Measurements from ENCODE around the gene C4orf50.

Gene C4orf50

GRCh38 chr4:5969777-5970176 lies 48.5 kb downstream of the C4orf50 start:
- H3K36me3 Mint-ChIP-seq (ENCODE audit: low read depth): no peaks in the 10 kb centered on the region
- no peaks in the 10 kb centered on the region for H3K4me1 Mint-ChIP-seq (ENCODE audit: low read depth)
- no peaks in the 10 kb centered on the region for H3K9me3 Mint-ChIP-seq
- H3K4me3 Mint-ChIP-seq: no peak overlapping the region
- no peaks in the 10 kb centered on the region for H3K27me3 Mint-ChIP-seq (ENCODE audit: low read depth)
- H3K27ac Mint-ChIP-seq: no peak overlapping the region
- no peak for DNase-seq (ENCODE audit: low spot score)

DNA sequence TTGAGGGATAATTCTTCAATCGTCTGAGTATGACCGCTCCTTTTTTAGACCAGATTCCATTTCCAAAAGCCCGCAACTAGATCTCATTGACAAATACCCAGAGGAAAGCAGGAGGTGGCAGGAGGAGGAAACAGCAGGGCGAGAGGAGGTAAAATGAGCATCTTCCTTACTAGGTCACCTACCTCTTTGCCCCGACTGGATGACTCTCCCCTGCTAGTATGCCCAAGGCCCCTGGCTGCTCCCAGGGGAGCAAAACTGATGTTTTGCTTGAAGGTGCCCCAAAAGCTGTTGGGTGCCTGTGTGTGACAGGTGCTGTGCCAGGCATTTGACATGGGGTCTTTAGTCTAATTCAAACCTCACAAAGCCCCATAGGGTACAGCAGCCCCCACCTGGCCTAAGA lies 48.9 kb downstream of the C4orf50 start:
- H3K4me3 Mint-ChIP-seq: no peak overlapping the region
- no peak for DNase-seq (ENCODE audit: low spot score)
- H3K4me1 Mint-ChIP-seq (ENCODE audit: low read depth): no peaks in the 10 kb centered on the region
- no peaks in the 10 kb centered on the region for H3K36me3 Mint-ChIP-seq (ENCODE audit: low read depth)
- no peak overlapping the region for H3K27ac Mint-ChIP-seq
- H3K27me3 Mint-ChIP-seq (ENCODE audit: low read depth): no peaks in the 10 kb centered on the region
- H3K9me3 Mint-ChIP-seq: no peaks in the 10 kb centered on the region

DNA sequence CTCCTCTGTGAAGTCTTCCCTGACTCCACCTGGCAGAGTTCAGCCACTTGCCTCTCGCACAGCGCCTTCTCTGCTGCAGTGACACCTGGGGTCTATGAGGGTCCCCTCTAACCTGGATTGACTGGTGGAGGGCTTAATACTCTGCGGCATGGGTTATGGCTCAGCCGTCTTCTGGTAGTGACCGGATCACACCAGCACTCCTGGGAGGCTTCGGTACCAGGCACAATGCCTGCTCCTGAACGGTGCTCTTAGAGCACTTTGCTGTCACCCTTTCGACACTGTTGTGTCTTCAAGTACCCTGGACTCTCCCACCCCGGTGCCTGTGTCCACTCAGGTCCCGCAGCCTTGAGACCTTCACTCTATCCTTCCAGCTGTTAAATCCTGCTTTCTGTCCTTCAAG lies 50.0 kb downstream of the C4orf50 start:
- no peaks in the 10 kb centered on the region for H3K36me3 Mint-ChIP-seq (ENCODE audit: low read depth)
- no peaks in the 10 kb centered on the region for H3K4me1 Mint-ChIP-seq (ENCODE audit: low read depth)
- H3K27ac Mint-ChIP-seq: no peak overlapping the region
- H3K9me3 Mint-ChIP-seq: no peaks in the 10 kb centered on the region
- DNase-seq (ENCODE audit: low spot score): no peak
- H3K27me3 Mint-ChIP-seq (ENCODE audit: low read depth): no peaks in the 10 kb centered on the region
- H3K4me3 Mint-ChIP-seq: no peak overlapping the region

DNA sequence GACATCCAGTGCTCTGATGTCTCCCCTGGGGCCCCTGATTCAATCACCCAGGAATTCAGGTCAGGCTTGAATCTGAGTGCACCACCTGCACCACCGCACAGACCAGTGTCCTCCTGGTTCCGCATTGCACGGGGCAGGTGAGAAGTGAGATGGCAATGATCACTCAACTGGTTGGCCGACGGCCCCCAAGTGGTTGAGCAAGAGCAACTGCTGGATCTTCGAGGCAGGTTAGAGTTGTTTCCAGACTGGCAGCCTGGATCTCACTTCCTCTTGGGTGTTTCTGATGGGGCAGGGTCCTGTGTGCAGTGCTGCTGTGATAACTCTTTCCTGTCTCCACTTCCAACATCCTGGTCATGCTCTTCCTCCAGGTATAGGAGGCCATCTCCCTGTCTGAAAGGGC lies 50.4 kb downstream of the C4orf50 start:
- no peak overlapping the region for H3K4me3 Mint-ChIP-seq
- H3K4me1 Mint-ChIP-seq (ENCODE audit: low read depth): no peaks in the 10 kb centered on the region
- no peaks in the 10 kb centered on the region for H3K36me3 Mint-ChIP-seq (ENCODE audit: low read depth)
- H3K27me3 Mint-ChIP-seq (ENCODE audit: low read depth): no peaks in the 10 kb centered on the region
- H3K27ac Mint-ChIP-seq: no peak overlapping the region
- no peaks in the 10 kb centered on the region for H3K9me3 Mint-ChIP-seq
- no peak for DNase-seq (ENCODE audit: low spot score)

- Mint-ChIP-seq H3K4me3 (no peak overlapping the region), H3K9me3 (no peaks in the 10 kb centered on the region), H3K27me3 (ENCODE audit: low read depth) (peaks cover 3% of the 10 kb centered on the region), H3K27ac (no peak overlapping the region), H3K4me1 (ENCODE audit: low read depth) (no peaks in the 10 kb centered on the region), H3K36me3 (ENCODE audit: low read depth) (no peaks in the 10 kb centered on the region)
- DNase-seq (ENCODE audit: low spot score): no peak
Observed at GRCh38 chr4:5965225-5965624, 53.0 kb downstream of the C4orf50 start.

GRCh38 chr4:5964030-5964429 lies 54.2 kb downstream of the C4orf50 start:
- Mint-ChIP-seq H3K36me3 (ENCODE audit: low read depth) (no peaks in the 10 kb centered on the region), H3K4me3 (no peak overlapping the region), H3K27ac (no peak overlapping the region), H3K27me3 (ENCODE audit: low read depth) (peaks cover 6% of the 10 kb centered on the region), H3K9me3 (no peaks in the 10 kb centered on the region), H3K4me1 (ENCODE audit: low read depth) (no peaks in the 10 kb centered on the region)
- no peak for DNase-seq (ENCODE audit: low spot score)

- Mint-ChIP-seq H3K27me3 (ENCODE audit: low read depth) (peaks cover 6% of the 10 kb centered on the region), H3K4me1 (ENCODE audit: low read depth) (no peaks in the 10 kb centered on the region), H3K36me3 (ENCODE audit: low read depth) (no peaks in the 10 kb centered on the region), H3K9me3 (no peaks in the 10 kb centered on the region), H3K4me3 (no peak overlapping the region), H3K27ac (no peak overlapping the region)
- DNase-seq (ENCODE audit: low spot score): no peak
Observed at GRCh38 chr4:5963611-5964010, 54.6 kb downstream of the C4orf50 start.

DNA sequence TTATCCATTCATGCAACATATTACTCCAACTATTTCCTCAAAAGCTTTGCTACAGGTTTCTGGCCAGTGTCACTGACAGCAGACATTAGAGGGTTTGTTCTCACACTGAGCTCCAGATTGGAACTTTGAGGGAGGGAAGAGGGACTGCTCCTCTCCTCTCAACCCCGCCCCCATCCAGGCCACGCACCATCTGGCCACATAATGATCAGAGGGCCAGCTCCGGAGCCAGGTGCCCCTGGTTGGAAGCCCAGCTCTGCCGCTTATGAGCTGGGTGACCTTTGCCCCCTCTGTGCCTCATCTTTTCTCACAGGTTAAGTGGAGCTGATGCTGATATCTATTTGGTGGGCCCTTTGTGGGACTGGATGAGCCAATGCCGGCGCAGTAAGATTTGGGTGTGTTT lies 55.8 kb downstream of the C4orf50 start:
- H3K27ac Mint-ChIP-seq: no peak overlapping the region
- no peaks in the 10 kb centered on the region for H3K9me3 Mint-ChIP-seq
- peaks cover 6% of the 10 kb centered on the region for H3K27me3 Mint-ChIP-seq (ENCODE audit: low read depth)
- no peaks in the 10 kb centered on the region for H3K4me1 Mint-ChIP-seq (ENCODE audit: low read depth)
- H3K36me3 Mint-ChIP-seq (ENCODE audit: low read depth): no peaks in the 10 kb centered on the region
- DNase-seq (ENCODE audit: low spot score): no peak
- no peak overlapping the region for H3K4me3 Mint-ChIP-seq

DNA sequence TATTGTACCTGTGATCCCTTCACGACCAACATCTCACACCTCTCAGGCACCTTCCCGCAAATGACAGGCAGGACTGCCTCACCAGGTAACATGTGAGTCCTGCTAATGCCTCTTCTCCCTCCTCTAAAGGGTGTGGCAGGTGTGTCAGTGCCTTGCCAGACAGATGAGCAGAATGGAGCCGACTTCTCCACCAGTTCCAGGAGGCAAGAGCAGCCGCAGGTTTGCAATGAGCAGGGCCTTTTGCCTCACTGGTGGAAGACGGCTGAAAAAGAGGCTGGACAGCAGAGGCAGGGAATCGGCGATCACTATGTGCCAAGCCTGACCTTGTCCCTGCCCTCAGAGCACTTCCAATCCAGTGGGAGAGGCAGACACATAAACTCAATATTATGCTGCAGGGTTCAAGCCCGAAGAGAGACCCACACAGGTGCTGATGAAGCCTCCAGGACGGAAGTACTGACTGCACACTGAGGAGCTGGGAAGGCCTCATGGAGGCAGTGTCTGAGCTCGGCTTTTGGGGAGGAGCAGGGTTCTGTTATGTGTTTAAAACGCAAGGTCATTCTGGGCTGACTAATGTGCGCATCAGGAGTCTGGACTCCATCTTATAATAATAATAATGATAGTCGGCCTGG lies 57.9 kb downstream of the C4orf50 start:
- H3K27ac Mint-ChIP-seq: no peak overlapping the region

GRCh38 chr4:5959211-5959982 lies 58.8 kb downstream of the C4orf50 start:
- no peak for DNase-seq (ENCODE audit: low spot score)
- Mint-ChIP-seq H3K36me3 (ENCODE audit: low read depth) (no peaks in the 10 kb centered on the region), H3K4me1 (ENCODE audit: low read depth) (peaks cover 5% of the 10 kb centered on the region), H3K27ac (no peak overlapping the region), H3K27me3 (ENCODE audit: low read depth) (peaks cover 6% of the 10 kb centered on the region), H3K4me3 (no peak overlapping the region), H3K9me3 (no peaks in the 10 kb centered on the region)

More for the DNA sequence above, 57.9 kb downstream of the C4orf50 start:
- Mint-ChIP-seq H3K4me1 (ENCODE audit: low read depth) (peaks cover 5% of the 10 kb centered on the region), H3K4me3 (no peak overlapping the region), H3K9me3 (no peaks in the 10 kb centered on the region), H3K36me3 (ENCODE audit: low read depth) (no peaks in the 10 kb centered on the region), H3K27me3 (ENCODE audit: low read depth) (peaks cover 6% of the 10 kb centered on the region)
- DNase-seq (ENCODE audit: low spot score): no peak

DNA sequence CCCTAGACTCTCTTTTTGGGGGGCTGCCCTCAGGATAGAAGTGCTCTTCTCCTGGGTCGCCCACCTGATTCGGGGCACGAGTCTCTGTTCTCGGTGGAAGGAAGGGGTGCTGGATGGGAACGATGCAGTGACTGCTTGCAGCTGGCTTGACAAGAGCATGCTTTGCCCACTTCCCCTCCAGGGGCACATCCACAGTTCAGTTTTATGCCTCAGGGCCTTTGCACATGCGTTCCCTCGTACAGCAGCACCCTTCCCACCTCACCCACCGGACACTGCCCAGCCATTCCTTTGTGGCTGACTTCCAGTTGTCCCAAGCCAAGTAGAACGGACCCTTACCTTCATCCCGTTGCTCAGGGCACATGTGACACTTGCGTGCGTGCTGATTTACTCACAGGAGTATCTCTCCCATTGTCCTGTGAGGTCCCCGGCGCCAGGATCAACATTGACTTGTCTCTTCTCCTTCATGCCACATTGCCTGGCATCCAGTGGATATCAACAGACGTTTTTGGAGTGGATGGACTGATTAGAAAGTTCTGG lies 60.0 kb downstream of the C4orf50 start:
- no peak overlapping the region for H3K27ac Mint-ChIP-seq
- DNase-seq (ENCODE audit: low spot score): no peak
- H3K4me1 Mint-ChIP-seq (ENCODE audit: low read depth): peaks cover 5% of the 10 kb centered on the region
- peaks cover 6% of the 10 kb centered on the region for H3K27me3 Mint-ChIP-seq (ENCODE audit: low read depth)
- H3K9me3 Mint-ChIP-seq: no peaks in the 10 kb centered on the region
- no peak overlapping the region for H3K4me3 Mint-ChIP-seq
- H3K36me3 Mint-ChIP-seq (ENCODE audit: low read depth): no peaks in the 10 kb centered on the region

DNA sequence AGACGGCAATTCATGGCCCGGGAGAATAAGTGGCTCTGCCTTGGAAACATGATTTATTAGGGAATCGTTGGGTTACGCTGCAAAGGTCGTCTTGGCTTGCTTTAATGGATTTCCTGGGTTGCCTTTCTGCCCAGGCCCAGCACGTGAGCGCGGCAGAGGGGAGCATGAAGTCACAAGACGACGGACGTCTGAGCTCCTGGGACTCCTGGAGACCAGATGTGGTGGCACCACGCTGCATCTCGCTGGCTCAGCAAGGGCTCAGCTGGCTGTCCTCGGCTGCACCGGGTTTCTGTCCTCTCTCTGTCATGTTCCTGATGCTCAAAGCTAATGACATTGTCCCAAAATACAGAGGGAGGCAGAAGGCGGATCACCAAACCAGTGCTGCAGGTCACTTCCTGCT lies 61.2 kb downstream of the C4orf50 start:
- H3K4me1 Mint-ChIP-seq (ENCODE audit: low read depth): peaks cover 5% of the 10 kb centered on the region
- DNase-seq (ENCODE audit: low spot score): no peak
- peaks cover 6% of the 10 kb centered on the region for H3K27me3 Mint-ChIP-seq (ENCODE audit: low read depth)
- no peak overlapping the region for H3K4me3 Mint-ChIP-seq
- no peaks in the 10 kb centered on the region for H3K36me3 Mint-ChIP-seq (ENCODE audit: low read depth)
- H3K27ac Mint-ChIP-seq: no peak overlapping the region
- no peaks in the 10 kb centered on the region for H3K9me3 Mint-ChIP-seq

DNA sequence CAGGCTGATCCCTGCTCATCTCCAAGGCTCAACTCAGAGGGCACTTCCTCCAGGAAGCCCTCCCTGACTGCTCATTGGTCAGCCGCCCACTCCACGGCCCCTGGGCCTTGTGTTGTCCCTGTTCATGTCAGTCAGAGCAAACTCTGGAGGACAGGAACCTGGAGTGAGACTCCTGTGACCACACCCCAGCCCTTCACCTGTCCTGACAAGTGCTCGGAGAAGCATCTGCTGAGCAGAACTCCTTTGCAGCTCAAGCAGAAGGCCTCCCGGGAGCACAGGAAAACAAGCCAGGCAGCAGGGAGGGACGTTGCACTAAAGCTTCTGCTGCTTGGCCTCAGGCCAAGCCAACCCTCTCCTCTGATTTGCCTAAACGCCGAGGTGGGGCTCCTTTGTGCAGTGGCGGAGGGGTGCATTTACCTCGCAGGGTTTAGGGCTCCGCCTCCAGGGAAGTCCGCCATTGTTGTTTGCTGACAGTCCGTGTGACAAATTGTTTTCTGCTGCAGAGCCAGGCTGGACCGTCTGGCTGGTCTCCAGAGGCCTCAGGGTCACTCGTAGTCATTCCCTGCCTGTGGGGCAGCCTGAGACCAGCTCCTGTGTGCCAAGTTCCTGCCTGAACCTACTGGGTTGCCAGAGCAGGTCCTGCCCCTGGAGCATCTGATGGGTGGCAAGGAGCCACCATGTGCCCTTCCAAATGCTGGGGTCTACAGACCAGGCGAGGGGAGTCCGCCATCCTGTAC lies 61.8 kb downstream of the C4orf50 start:
- peaks cover 5% of the 10 kb centered on the region for H3K4me1 Mint-ChIP-seq (ENCODE audit: low read depth)
- no peak for DNase-seq (ENCODE audit: low spot score)
- no peak overlapping the region for H3K4me3 Mint-ChIP-seq
- no peaks in the 10 kb centered on the region for H3K36me3 Mint-ChIP-seq (ENCODE audit: low read depth)
- no peaks in the 10 kb centered on the region for H3K9me3 Mint-ChIP-seq
- H3K27ac Mint-ChIP-seq: no peak overlapping the region
- peaks cover 9% of the 10 kb centered on the region for H3K27me3 Mint-ChIP-seq (ENCODE audit: low read depth)

DNA sequence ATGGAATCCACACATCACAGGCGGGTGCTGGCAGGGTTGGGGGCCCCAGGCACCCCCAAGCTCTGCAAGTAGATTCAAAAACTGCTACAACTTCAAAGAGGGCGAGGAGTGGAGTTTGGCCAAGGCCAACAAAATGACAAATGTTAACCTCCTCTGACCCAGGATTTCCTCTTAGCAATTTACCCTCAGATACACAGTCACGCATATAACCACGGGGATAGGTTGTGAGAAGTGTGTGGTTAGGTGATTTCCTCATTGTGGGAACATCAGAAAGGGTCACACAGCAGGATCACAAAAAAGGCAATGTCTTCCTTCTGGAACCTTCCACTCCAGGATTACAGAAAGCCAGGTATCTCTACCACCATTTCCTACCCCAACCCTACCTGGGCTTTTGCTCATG lies 62.4 kb downstream of the C4orf50 start:
- Mint-ChIP-seq H3K27me3 (ENCODE audit: low read depth) (peaks cover 9% of the 10 kb centered on the region), H3K4me1 (ENCODE audit: low read depth) (peaks cover 5% of the 10 kb centered on the region), H3K36me3 (ENCODE audit: low read depth) (no peaks in the 10 kb centered on the region), H3K27ac (no peak overlapping the region), H3K4me3 (no peak overlapping the region), H3K9me3 (no peaks in the 10 kb centered on the region)
- DNase-seq (ENCODE audit: low spot score): no peak

All from T-helper 2 cell treated with Interferon-gamma antibody and Interleukin-4, amounts not matched to agents 5 μg/mL and 100 μg/mL, for 36 hours (primary cell).